ENCODE results near the gene NLGN1.

DNA sequence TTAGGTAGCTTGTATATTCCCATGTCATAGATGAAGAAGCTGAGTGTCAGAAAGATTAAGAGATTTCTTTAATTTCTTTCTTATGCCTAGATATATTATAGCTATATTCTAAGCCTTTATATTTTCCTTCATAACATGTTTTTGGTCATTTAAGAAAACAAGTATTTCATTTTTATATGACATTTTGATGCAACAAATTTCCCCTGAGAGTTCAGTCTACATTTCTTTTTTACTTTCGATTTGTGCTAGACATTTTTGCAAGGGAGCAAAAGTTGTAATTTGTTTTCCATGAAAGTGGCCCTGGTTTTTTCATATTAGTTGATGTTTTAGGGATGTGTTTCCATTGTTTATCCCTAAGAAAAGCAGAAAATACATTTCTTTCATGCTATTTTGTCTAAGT lies 344.9 kb downstream of the NLGN1 start:
- TF ChIP-seq POLR2A (IDR thresholded peaks at IDR 0.05): no peak
- TF ChIP-seq, protein P1, sequence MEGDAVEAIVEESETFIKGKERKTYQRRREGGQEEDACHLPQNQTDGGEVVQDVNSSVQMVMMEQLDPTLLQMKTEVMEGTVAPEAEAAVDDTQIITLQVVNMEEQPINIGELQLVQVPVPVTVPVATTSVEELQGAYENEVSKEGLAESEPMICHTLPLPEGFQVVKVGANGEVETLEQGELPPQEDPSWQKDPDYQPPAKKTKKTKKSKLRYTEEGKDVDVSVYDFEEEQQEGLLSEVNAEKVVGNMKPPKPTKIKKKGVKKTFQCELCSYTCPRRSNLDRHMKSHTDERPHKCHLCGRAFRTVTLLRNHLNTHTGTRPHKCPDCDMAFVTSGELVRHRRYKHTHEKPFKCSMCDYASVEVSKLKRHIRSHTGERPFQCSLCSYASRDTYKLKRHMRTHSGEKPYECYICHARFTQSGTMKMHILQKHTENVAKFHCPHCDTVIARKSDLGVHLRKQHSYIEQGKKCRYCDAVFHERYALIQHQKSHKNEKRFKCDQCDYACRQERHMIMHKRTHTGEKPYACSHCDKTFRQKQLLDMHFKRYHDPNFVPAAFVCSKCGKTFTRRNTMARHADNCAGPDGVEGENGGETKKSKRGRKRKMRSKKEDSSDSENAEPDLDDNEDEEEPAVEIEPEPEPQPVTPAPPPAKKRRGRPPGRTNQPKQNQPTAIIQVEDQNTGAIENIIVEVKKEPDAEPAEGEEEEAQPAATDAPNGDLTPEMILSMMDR (IDR thresholded peaks at IDR 0.05): no peak
